Measurements from ENCODE around the gene ADORA2A.

The ADORA2A gene

GRCh38 chr22:24419475-24419850 lies 7.9 kb upstream of the ADORA2A start:
- no peak for DNase-seq

- DNase-seq, result no peak
Observed at GRCh38 chr22:24420072-24420976, 7.1 kb upstream of the ADORA2A start.

GRCh38 chr22:24420977-24421343 lies 6.4 kb upstream of the ADORA2A start:
- DNase-seq, result no peak

- DNase-seq, result no peak
Observed at GRCh38 chr22:24421428-24421931, 5.9 kb upstream of the ADORA2A start.

GRCh38 chr22:24422102-24422665 lies 5.2 kb upstream of the ADORA2A start:
- no peak for DNase-seq

- peak; percentile 46 for DNase-seq
Observed at GRCh38 chr22:24423519-24424000, 3.8 kb upstream of the ADORA2A start.

GRCh38 chr22:24424001-24424900 lies 3.1 kb upstream of the ADORA2A start:
- DNase-seq, result peak; percentile 31

- DNase-seq, result no peak
Observed at GRCh38 chr22:24424901-24425775, 2.3 kb upstream of the ADORA2A start.

GRCh38 chr22:24426436-24426835 lies 963 bp upstream of the ADORA2A start:
- DNase-seq, result no peak

- DNase-seq, result no peak
Observed at GRCh38 chr22:24426851-24427499, 424 bp upstream of the ADORA2A start.

- DNase-seq, result no peak
Observed at GRCh38 chr22:24428751-24429410, 1.5 kb downstream of the ADORA2A start.

- peak; percentile 38 for DNase-seq
Observed at GRCh38 chr22:24429411-24430365, 2.3 kb downstream of the ADORA2A start.

- no peak for DNase-seq
Observed at GRCh38 chr22:24430431-24431308, 3.3 kb downstream of the ADORA2A start.

- DNase-seq, result no peak
Observed at GRCh38 chr22:24431309-24432034, 4.1 kb downstream of the ADORA2A start.

GRCh38 chr22:24432059-24432853 lies 4.9 kb downstream of the ADORA2A start:
- DNase-seq, result no peak

- no peak for DNase-seq
Observed at GRCh38 chr22:24433001-24433827, 5.8 kb downstream of the ADORA2A start.

Data from activated CD4-positive, alpha-beta T cell treated with anti-CD3 and anti-CD28 coated beads for 1 hour (primary cell).